H9 (cell line): Measurements from ENCODE around the gene AHNAK. TPM values are rescaled to one million over a fixed set of nuclear protein-coding genes. Genes with fewer than 3 reads are reported as not detected.

Experiments
- DNase-seq: peaks from one replicate; pipeline ENCODE4 v3.0.0-alpha.2; 2017
- H2AFZ ChIP-seq: one replicate; pipeline ENCODE4 v1.6.1; 2013; ENCODE audit warnings: mild to moderate bottlenecking, low read length, control low read depth, moderate library complexity
- H2AK5ac ChIP-seq: 2 replicates; pipeline ENCODE4 v1.6.1; 2013; ENCODE audit warnings: low read length, control low read depth, mixed read lengths; ENCODE audit not compliant: insufficient read length
- H2BK120ac ChIP-seq: one replicate; pipeline ENCODE4 v1.6.1; 2013; ENCODE audit warnings: low read depth, mild to moderate bottlenecking, low read length, control low read depth, inconsistent platforms; ENCODE audit not compliant: poor library complexity, severe bottlenecking
- H2BK12ac ChIP-seq: 2 replicates; pipeline ENCODE4 v1.6.1; 2013; ENCODE audit warnings: low read length, control low read depth, mixed read lengths, low read depth; ENCODE audit not compliant: insufficient read length
- H2BK15ac ChIP-seq: 2 replicates; pipeline ENCODE4 v1.6.1; 2013; ENCODE audit warnings: low read depth, low read length, control low read depth
- H2BK20ac ChIP-seq: one replicate; pipeline ENCODE4 v1.6.1; 2013; ENCODE audit warnings: low read depth, mild to moderate bottlenecking, low read length, control low read depth, inconsistent platforms; ENCODE audit not compliant: poor library complexity, severe bottlenecking
- H2BK5ac ChIP-seq: 2 replicates; pipeline ENCODE4 v1.6.1; 2013; ENCODE audit warnings: low read length, control low read depth, mixed read lengths; ENCODE audit not compliant: insufficient read length
- H3K14ac ChIP-seq: 2 replicates; pipeline ENCODE4 v1.6.1; 2013; ENCODE audit warnings: low read length, control low read depth; ENCODE audit not compliant: insufficient read depth
- H3K18ac ChIP-seq: 2 replicates; pipeline ENCODE4 v1.6.1; 2013; ENCODE audit warnings: low read depth, mild to moderate bottlenecking, mixed read lengths, low read length, control low read depth; ENCODE audit not compliant: insufficient read length
- H3K23ac ChIP-seq: 2 replicates; pipeline ENCODE4 v1.6.1; 2013; ENCODE audit warnings: low read length, control low read depth, mixed read lengths, low read depth; ENCODE audit not compliant: insufficient read length
- H3K23me2 ChIP-seq: 2 replicates; pipeline ENCODE4 v1.6.1; 2013; ENCODE audit warnings: low read depth, mild to moderate bottlenecking, mixed read lengths, low read length, control low read depth; ENCODE audit not compliant: insufficient read length, poor library complexity, severe bottlenecking
- H3K27ac ChIP-seq: 2 replicates; pipeline ENCODE4 v1.5.1; 2013; ENCODE audit warnings: low read length, control low read depth, mixed read lengths, low read depth; ENCODE audit not compliant: insufficient read length
- H3K27me3 ChIP-seq: 2 replicates; pipeline ENCODE4 v1.6.1; 2013; ENCODE audit warnings: low read length, control low read depth, inconsistent platforms; ENCODE audit not compliant: insufficient read depth
- H3K4ac ChIP-seq: 2 replicates; pipeline ENCODE4 v1.6.1; 2013; ENCODE audit warnings: low read depth, mild to moderate bottlenecking, control low read depth, inconsistent platforms, low read length, moderate library complexity
- H3K4me1 ChIP-seq: 2 replicates; pipeline ENCODE4 v1.6.1; 2013; ENCODE audit warnings: low read length, control low read depth, inconsistent platforms; ENCODE audit not compliant: insufficient read depth
- H3K4me2 ChIP-seq: 2 replicates; pipeline ENCODE4 v1.6.1; 2013; ENCODE audit warnings: low read length, control low read depth, mixed read lengths; ENCODE audit not compliant: insufficient read length, insufficient read depth
- H3K56ac ChIP-seq: 2 replicates; pipeline ENCODE4 v1.6.1; 2013; ENCODE audit warnings: low read depth, mild to moderate bottlenecking, mixed read lengths, low read length, control low read depth; ENCODE audit not compliant: insufficient read length
- H3K79me1 ChIP-seq: 2 replicates; pipeline ENCODE4 v1.6.1; 2013; ENCODE audit warnings: low read depth, mild to moderate bottlenecking, moderate library complexity, low read length, control low read depth, inconsistent platforms; ENCODE audit not compliant: insufficient read depth, poor library complexity, severe bottlenecking
- H3K79me2 ChIP-seq: 2 replicates; pipeline ENCODE4 v1.6.1; 2013; ENCODE audit warnings: low read length, control low read depth, inconsistent platforms; ENCODE audit not compliant: insufficient read depth
- H3K9ac ChIP-seq: 2 replicates; pipeline ENCODE4 v1.6.1; 2013; ENCODE audit warnings: low read length, control low read depth, mixed read lengths; ENCODE audit not compliant: insufficient read length; ENCODE audit errors: extremely low read depth
- H3K9me3 ChIP-seq: one replicate; pipeline ENCODE4 v1.6.1; 2013; ENCODE audit warnings: low read depth, low read length, inconsistent platforms; ENCODE audit not compliant: control insufficient read depth
- H3T11ph ChIP-seq: one replicate; pipeline ENCODE4 v1.6.1; 2013; ENCODE audit warnings: mild to moderate bottlenecking, low read length, control low read depth, inconsistent platforms
- H4K20me1 ChIP-seq: one replicate; pipeline ENCODE4 v1.6.1; 2013; ENCODE audit not compliant: control insufficient read depth, insufficient read length, insufficient read depth
- H4K5ac ChIP-seq: 2 replicates; pipeline ENCODE4 v1.6.1; 2013; ENCODE audit warnings: low read depth, mild to moderate bottlenecking, mixed read lengths, low read length, control low read depth; ENCODE audit not compliant: insufficient read length
- H4K8ac ChIP-seq: replicated peaks from 2 replicates; pipeline ENCODE4 v1.6.1; 2013; ENCODE audit warnings: low read length, control low read depth, mixed read lengths, low read depth; ENCODE audit not compliant: insufficient read length
- H4K91ac ChIP-seq: 2 replicates; pipeline ENCODE4 v1.6.1; 2013; ENCODE audit warnings: low read depth, mild to moderate bottlenecking, moderate library complexity, mixed read lengths, low read length, control low read depth; ENCODE audit not compliant: insufficient read length
- H3K27ac Mint-ChIP-seq, 3 experiments: 2 replicates in 2 of 3; 3 replicates in 1 of 3; pipeline ENCODE4 v1.8.0; 2020 to 2021; ENCODE audit warnings: mixed read lengths in 3 of 3, mild to moderate bottlenecking in 1 of 3, moderate library complexity in 1 of 3
- H3K27me3 Mint-ChIP-seq: 2 replicates; pipeline ENCODE4 v1.8.0; 2021; ENCODE audit warnings: low read depth, mild to moderate bottlenecking, moderate library complexity, mixed read lengths
- H3K36me3 Mint-ChIP-seq, 3 experiments: 2 replicates in 2 of 3; 3 replicates in 1 of 3; pipeline ENCODE4 v1.8.0; 2020 to 2021; ENCODE audit warnings: low read depth in 3 of 3, mixed read lengths in 3 of 3; ENCODE audit not compliant: insufficient read depth in 1 of 3
- H3K4me1 Mint-ChIP-seq, 2 experiments: 2 replicates each; pipeline ENCODE4 v1.8.0; 2020; ENCODE audit warnings: mixed read lengths in 2 of 2
- H3K4me3 Mint-ChIP-seq, 2 experiments: 2 replicates in 1 of 2; 3 replicates in 1 of 2; pipeline ENCODE4 v1.8.0; 2020 to 2021; ENCODE audit warnings: mild to moderate bottlenecking in 2 of 2, mixed read lengths in 2 of 2, moderate library complexity in 1 of 2
- H3K9me3 Mint-ChIP-seq, 2 experiments: 2 replicates in 1 of 2; 3 replicates in 1 of 2; pipeline ENCODE4 v1.8.0; 2020; ENCODE audit warnings: mild to moderate bottlenecking in 2 of 2, mixed read lengths in 2 of 2, moderate library complexity in 1 of 2
- WGBS: extraction: QIAGEN DNeasy Blood & Tissue Kit; methylation state at CpG from one replicate; pipeline ENCODE4 v1.1.7; 2013; ENCODE audit warnings: missing lambda C conversion rate, low lambda C conversion rate, mixed read lengths; ENCODE audit not compliant: insufficient read length; ENCODE audit errors: extremely low coverage; 5-methylcytosine and 5-hydroxymethylcytosine counted together
- total RNA-seq: library from RNA; stranded (reverse); gene quantifications from 2 replicates; pipeline ENCODE4 v1.2.1, GENCODE V29; 2021
- TF ChIP-seq, protein P1 (sequence below): fragments of 200-600 bp; sonication (generic); conservative IDR thresholded peaks from 3 replicates; pipeline ENCODE4 v1.8.0; 2021; ENCODE audit warnings: antibody characterized with exemption, mild to moderate bottlenecking

The AHNAK gene
- total RNA-seq, 1 experiment from 2014 or later: 15.2 TPM

GRCh38 chr11:62400281-62400680 is 146.3 kb downstream of the AHNAK start:
- Histone ChIP-seq H3K56ac (no peak overlapping the region), H2BK15ac (no peak overlapping the region), H3K23ac (no peak overlapping the region), H3K18ac (no peak overlapping the region), H2AFZ (no peak overlapping the region), H4K8ac (no peak overlapping the region), H2BK12ac (no peak overlapping the region), H2BK20ac (no peak overlapping the region), H4K5ac (no peak overlapping the region), H2BK120ac (no peak overlapping the region), H3K27me3 (no peaks in the 10 kb centered on the region), H2BK5ac (no peak overlapping the region), H4K20me1 (no peaks in the 10 kb centered on the region), H3K23me2 (peaks cover 2% of the 10 kb centered on the region), H3K27ac (no peak overlapping the region), H3K79me1 (no peaks in the 10 kb centered on the region), H3K9ac (no peak overlapping the region), H2AK5ac (no peak overlapping the region), H3K4me2 (no peak overlapping the region), H3K79me2 (no peaks in the 10 kb centered on the region), H4K91ac (no peak overlapping the region), H3T11ph (no peak overlapping the region), H3K9me3 (no peaks in the 10 kb centered on the region), H3K4ac (no peak overlapping the region), H3K14ac (no peak overlapping the region), H3K4me1 (peaks cover 2% of the 10 kb centered on the region; the same call in 1 of the 2 replicates)
- Mint-ChIP-seq H3K36me3 (no peaks in the 10 kb centered on the region; a peak in 1 of 7 replicates), H3K4me3 (no peak overlapping the region), H3K4me1 (peaks cover 21 to 53% of the 10 kb centered on the region in 2 experiments), H3K9me3 (no peaks in the 10 kb centered on the region), H3K27me3 (peaks cover 4% of the 10 kb centered on the region), H3K27ac (no peak overlapping the region)
- WGBS: no CpG with 5 or more reads among the region's 6 CpGs
- TF ChIP-seq, protein P1, sequence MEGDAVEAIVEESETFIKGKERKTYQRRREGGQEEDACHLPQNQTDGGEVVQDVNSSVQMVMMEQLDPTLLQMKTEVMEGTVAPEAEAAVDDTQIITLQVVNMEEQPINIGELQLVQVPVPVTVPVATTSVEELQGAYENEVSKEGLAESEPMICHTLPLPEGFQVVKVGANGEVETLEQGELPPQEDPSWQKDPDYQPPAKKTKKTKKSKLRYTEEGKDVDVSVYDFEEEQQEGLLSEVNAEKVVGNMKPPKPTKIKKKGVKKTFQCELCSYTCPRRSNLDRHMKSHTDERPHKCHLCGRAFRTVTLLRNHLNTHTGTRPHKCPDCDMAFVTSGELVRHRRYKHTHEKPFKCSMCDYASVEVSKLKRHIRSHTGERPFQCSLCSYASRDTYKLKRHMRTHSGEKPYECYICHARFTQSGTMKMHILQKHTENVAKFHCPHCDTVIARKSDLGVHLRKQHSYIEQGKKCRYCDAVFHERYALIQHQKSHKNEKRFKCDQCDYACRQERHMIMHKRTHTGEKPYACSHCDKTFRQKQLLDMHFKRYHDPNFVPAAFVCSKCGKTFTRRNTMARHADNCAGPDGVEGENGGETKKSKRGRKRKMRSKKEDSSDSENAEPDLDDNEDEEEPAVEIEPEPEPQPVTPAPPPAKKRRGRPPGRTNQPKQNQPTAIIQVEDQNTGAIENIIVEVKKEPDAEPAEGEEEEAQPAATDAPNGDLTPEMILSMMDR: no peak
- no peak for DNase-seq
